Neuronal stem cell (in vitro differentiated cells): ENCODE measurements around the gene PLAU.

Experiments
- DNase-seq: peaks from one replicate; pipeline ENCODE4 v3.0.0-alpha.2; 2013; ENCODE audit warnings: low spot score
- H2AFZ ChIP-seq: one replicate; pipeline ENCODE4 v1.6.1; 2013; ENCODE audit warnings: mild to moderate bottlenecking, low read length, inconsistent platforms
- H2AK5ac ChIP-seq: 2 replicates; pipeline ENCODE4 v1.6.1; 2013; ENCODE audit warnings: low read depth, mild to moderate bottlenecking, inconsistent platforms, low read length, moderate library complexity, mixed read lengths
- H2BK120ac ChIP-seq: 2 replicates; pipeline ENCODE4 v1.6.1; 2013; ENCODE audit warnings: low read depth, mild to moderate bottlenecking, inconsistent platforms, low read length, moderate library complexity, mixed read lengths
- H2BK12ac ChIP-seq: one replicate; pipeline ENCODE4 v1.6.1; 2013; ENCODE audit warnings: low read length, inconsistent platforms
- H2BK15ac ChIP-seq: 2 replicates; pipeline ENCODE4 v1.6.1; 2013; ENCODE audit warnings: mild to moderate bottlenecking, low read length, inconsistent platforms, mixed read lengths
- H2BK5ac ChIP-seq: one replicate; pipeline ENCODE4 v1.6.1; 2013; ENCODE audit warnings: inconsistent platforms, mild to moderate bottlenecking, low read length, moderate library complexity
- H3K14ac ChIP-seq: one replicate; pipeline ENCODE4 v1.6.1; 2013; ENCODE audit warnings: low read length, inconsistent platforms
- H3K18ac ChIP-seq: 2 replicates; pipeline ENCODE4 v1.6.1; 2013; ENCODE audit warnings: low read length, inconsistent platforms
- H3K23ac ChIP-seq: 2 replicates; pipeline ENCODE4 v1.6.1; 2013; ENCODE audit warnings: low read depth, mild to moderate bottlenecking, mixed read lengths, low read length, inconsistent platforms; ENCODE audit not compliant: poor library complexity
- H3K27ac ChIP-seq: replicated peaks from 3 replicates; pipeline ENCODE4 v1.5.1; 2013; ENCODE audit warnings: low read length, inconsistent platforms
- H3K27me3 ChIP-seq, 3 experiments: 2 replicates each; pipeline ENCODE4 v1.6.1; 2013; ENCODE audit warnings: low read length in 3 of 3, mild to moderate bottlenecking in 2 of 3, inconsistent platforms in 1 of 3, low read depth in 1 of 3, mixed read lengths in 1 of 3, moderate library complexity in 1 of 3; ENCODE audit not compliant: control insufficient read depth in 3 of 3, insufficient read depth in 3 of 3
- H3K36me3 ChIP-seq, 2 donors: replicated peaks in 1 of 2; 2 replicates each; pipeline ENCODE4 v1.6.1; 2013; ENCODE audit warnings: low read length in 2 of 2; ENCODE audit not compliant: control insufficient read depth in 2 of 2, insufficient read depth in 2 of 2
- H3K4ac ChIP-seq: 2 replicates; pipeline ENCODE4 v1.6.1; 2013; ENCODE audit warnings: inconsistent platforms, mild to moderate bottlenecking, low read length, moderate library complexity
- H3K4me1 ChIP-seq, 2 donors: 1 replicate in 1 of 2; 2 replicates in 1 of 2; pipeline ENCODE4 v1.6.1; 2013; ENCODE audit warnings: low read length in 2 of 2, low read depth in 1 of 2; ENCODE audit not compliant: control insufficient read depth in 2 of 2, insufficient read depth in 1 of 2
- H3K4me2 ChIP-seq: one replicate; pipeline ENCODE4 v1.6.1; 2013; ENCODE audit warnings: mild to moderate bottlenecking, low read length, inconsistent platforms; ENCODE audit not compliant: insufficient read depth, poor library complexity, severe bottlenecking
- H3K4me3 ChIP-seq, 2 donors: 2 replicates each; pipeline ENCODE4 v1.5.1; 2013; ENCODE audit warnings: low read length in 2 of 2, mild to moderate bottlenecking in 2 of 2, inconsistent platforms in 1 of 2, moderate library complexity in 1 of 2
- H3K79me1 ChIP-seq: one replicate; pipeline ENCODE4 v1.6.1; 2013; ENCODE audit warnings: low read depth, mild to moderate bottlenecking, inconsistent platforms, low read length, moderate library complexity
- H3K9ac ChIP-seq: one replicate; pipeline ENCODE4 v1.6.1; 2013; ENCODE audit warnings: mild to moderate bottlenecking, low read depth, low read length, inconsistent platforms; ENCODE audit not compliant: poor library complexity
- H3K9me3 ChIP-seq, 2 donors: replicated peaks in 1 of 2; 2 replicates each; pipeline versions ENCODE3 to v1.6.1; 2013; ENCODE audit warnings: low read length in 2 of 2, mild to moderate bottlenecking in 2 of 2, inconsistent platforms in 1 of 2, low read depth in 1 of 2, mixed read lengths in 1 of 2, moderate library complexity in 1 of 2; ENCODE audit not compliant: control insufficient read depth in 2 of 2, insufficient read depth in 1 of 2
- H4K8ac ChIP-seq: one replicate; pipeline ENCODE4 v1.6.1; 2013; ENCODE audit warnings: low read depth, mild to moderate bottlenecking, inconsistent platforms, low read length, moderate library complexity
- H4K91ac ChIP-seq: one replicate; pipeline ENCODE4 v1.6.1; 2013; ENCODE audit warnings: low read length, low read depth, mild to moderate bottlenecking, inconsistent platforms; ENCODE audit not compliant: poor library complexity
- WGBS, 2 donors: extraction: QIAGEN DNeasy Blood & Tissue Kit; methylation state at CpG; one replicate each; pipeline ENCODE4 v1.1.7; 2013; ENCODE audit warnings: missing lambda C conversion rate in 2 of 2, mixed read lengths in 1 of 2; ENCODE audit not compliant: insufficient read length in 2 of 2, insufficient replicate concordance in 1 of 2; ENCODE audit errors: extremely low coverage in 2 of 2; 5-methylcytosine and 5-hydroxymethylcytosine counted together

Gene PLAU

GRCh38 chr10:73881221-73881919 is 29.6 kb upstream of the PLAU start:
- Histone ChIP-seq H2BK15ac (no peak overlapping the region), H3K23ac (peak overlapping the region; percentile 17), H3K4me2 (no peak overlapping the region), H3K79me1 (no peaks in the 10 kb centered on the region), H2BK120ac (no peak overlapping the region), H2AFZ (no peak overlapping the region), H2BK12ac (no peak overlapping the region), H3K14ac (no peak overlapping the region), H3K4ac (no peak overlapping the region), H3K4me1 (peaks cover 0 to 2% of the 10 kb centered on the region in 2 donors), H3K9ac (no peak overlapping the region), H3K9me3 (no peaks in the 10 kb centered on the region), H3K36me3 (no peaks in the 10 kb centered on the region), H3K18ac (no peak overlapping the region), H3K27ac (no peak overlapping the region), H2BK5ac (no peak overlapping the region), H4K8ac (no peak overlapping the region), H2AK5ac (no peak overlapping the region), H4K91ac (no peak overlapping the region), H3K27me3 (peaks cover 0 to 31% (median 0%) of the 10 kb centered on the region in 3 experiments), H3K4me3 (no peak overlapping the region)
- DNase-seq = no peak
- WGBS, 2 donors = no CpG with 5 or more reads among the region's 3 CpGs

GRCh38 chr10:73884017-73884416 is 26.9 kb upstream of the PLAU start:
- no peak overlapping the region for H3K4me2 ChIP-seq
- no peak overlapping the region for H3K4me3 ChIP-seq
- no peak overlapping the region for H3K27ac ChIP-seq
- H3K9me3 ChIP-seq = no peaks in the 10 kb centered on the region
- no peak overlapping the region for H2BK15ac ChIP-seq
- no peak overlapping the region for H2BK5ac ChIP-seq
- no peaks in the 10 kb centered on the region for H3K79me1 ChIP-seq
- no peak for DNase-seq
- no CpG with 5 or more reads among the region's 3 CpGs for WGBS, 2 donors
- peaks cover 4 to 9% of the 10 kb centered on the region in 2 donors for H3K4me1 ChIP-seq
- no peak overlapping the region for H2BK12ac ChIP-seq
- H4K91ac ChIP-seq = no peak overlapping the region
- no peak overlapping the region for H4K8ac ChIP-seq
- H2BK120ac ChIP-seq = no peak overlapping the region
- H3K18ac ChIP-seq = no peak overlapping the region
- no peak overlapping the region for H2AK5ac ChIP-seq
- H2AFZ ChIP-seq = no peak overlapping the region
- H3K14ac ChIP-seq = no peak overlapping the region
- H3K9ac ChIP-seq = no peak overlapping the region
- peaks cover 0 to 14% (median 0%) of the 10 kb centered on the region in 3 experiments for H3K27me3 ChIP-seq
- H3K4ac ChIP-seq = no peak overlapping the region
- H3K36me3 ChIP-seq = no peaks in the 10 kb centered on the region
- H3K23ac ChIP-seq = no peak overlapping the region

GRCh38 chr10:73886085-73886529 is 24.8 kb upstream of the PLAU start:
- Histone ChIP-seq H3K4me2 (no peak overlapping the region), H3K9me3 (no peaks in the 10 kb centered on the region), H3K4ac (no peak overlapping the region), H3K27me3 (peaks cover 0 to 8% (median 0%) of the 10 kb centered on the region in 3 experiments), H3K36me3 (no peaks in the 10 kb centered on the region), H2BK12ac (no peak overlapping the region), H4K8ac (no peak overlapping the region), H3K23ac (no peak overlapping the region), H3K27ac (no peak overlapping the region), H3K18ac (no peak overlapping the region), H3K79me1 (no peaks in the 10 kb centered on the region), H3K14ac (no peak overlapping the region), H2BK120ac (no peak overlapping the region), H2AFZ (peak overlapping the region; percentile 21), H3K4me1 (peaks cover 4 to 9% of the 10 kb centered on the region in 2 donors), H3K9ac (no peak overlapping the region), H4K91ac (no peak overlapping the region), H2BK5ac (no peak overlapping the region), H2BK15ac (no peak overlapping the region), H2AK5ac (no peak overlapping the region), H3K4me3 (no peak overlapping the region)
- DNase-seq = peak; percentile 62
- no CpG with 5 or more reads among the region's 5 CpGs for WGBS, 2 donors

GRCh38 chr10:73886661-73887293 is 24.2 kb upstream of the PLAU start:
- no peak overlapping the region for H3K27ac ChIP-seq
- no peaks in the 10 kb centered on the region for H3K9me3 ChIP-seq
- no peak overlapping the region for H3K4me3 ChIP-seq
- H3K9ac ChIP-seq = no peak overlapping the region
- no peak overlapping the region for H4K8ac ChIP-seq
- no peak overlapping the region for H3K23ac ChIP-seq
- no peak overlapping the region for H2AK5ac ChIP-seq
- peaks cover 4 to 9% of the 10 kb centered on the region in 2 donors for H3K4me1 ChIP-seq
- H3K18ac ChIP-seq = no peak overlapping the region
- H4K91ac ChIP-seq = no peak overlapping the region
- no peak for DNase-seq
- H2AFZ ChIP-seq = peak overlapping the region; percentile 83
- H2BK12ac ChIP-seq = no peak overlapping the region
- WGBS, 2 donors = no CpG with 5 or more reads among the region's 4 CpGs
- no peaks in the 10 kb centered on the region for H3K79me1 ChIP-seq
- H3K27me3 ChIP-seq = peaks cover 0 to 1% (median 0%) of the 10 kb centered on the region in 3 experiments
- H3K4me2 ChIP-seq = no peak overlapping the region
- no peak overlapping the region for H2BK120ac ChIP-seq
- H2BK5ac ChIP-seq = no peak overlapping the region
- no peak overlapping the region for H3K14ac ChIP-seq
- no peak overlapping the region for H3K4ac ChIP-seq
- H2BK15ac ChIP-seq = no peak overlapping the region
- H3K36me3 ChIP-seq = no peaks in the 10 kb centered on the region
